Neutrophil (primary cell): Measurements from ENCODE around the gene SMC4.

Experiments used
- H3K27ac ChIP-seq: fragments of 200-600 bp; sonication (generic); 2 replicates; pipeline ENCODE4 v1.5.1; 2016; ENCODE audit warnings: mild to moderate bottlenecking, moderate library complexity
- H3K27me3 ChIP-seq: fragments of 200-600 bp; sonication (generic); 2 replicates; pipeline ENCODE4 v1.6.0; 2016; ENCODE audit warnings: mild to moderate bottlenecking
- H3K36me3 ChIP-seq: fragments of 200-600 bp; sonication (generic); 2 replicates; pipeline ENCODE4 v1.5.1; 2017
- H3K4me1 ChIP-seq, 2 experiments: fragments of 200-600 bp in 1 of 2; sonication (generic) in 1 of 2; 1 replicate in 1 of 2; 2 replicates in 1 of 2; pipeline versions ENCODE4 v1.5.1 to v1.6.1; 2013 to 2016; ENCODE audit warnings: low read depth in 1 of 2, low read length in 1 of 2, mild to moderate bottlenecking in 1 of 2, moderate library complexity in 1 of 2; ENCODE audit not compliant: control insufficient read depth in 1 of 2, insufficient read depth in 1 of 2
- H3K4me3 ChIP-seq, 2 experiments: fragments of 200-600 bp in 1 of 2; sonication (generic) in 1 of 2; 1 replicate in 1 of 2; 2 replicates in 1 of 2; pipeline ENCODE4 v1.5.1; 2013 to 2016; ENCODE audit warnings: low read depth in 1 of 2, low read length in 1 of 2, mild to moderate bottlenecking in 1 of 2, moderate library complexity in 1 of 2
- H3K9me3 ChIP-seq: fragments of 200-600 bp; sonication (generic); 2 replicates; pipeline ENCODE4 v1.5.1; 2016
- CTCF ChIP-seq: fragments of 200-600 bp; sonication (generic); IDR thresholded peaks from 2 replicates; pipeline ENCODE4 v1.5.1; 2016; ENCODE audit warnings: antibody characterized with exemption

The SMC4 gene

GRCh38 chr3:160403028-160403545 lies 3.6 kb downstream of the SMC4 start:
- Histone ChIP-seq H3K4me1 (peaks cover 37 to 43% of the 10 kb centered on the region in 2 experiments), H3K4me3 (no peak overlapping the region), H3K9me3 (no peaks in the 10 kb centered on the region)

GRCh38 chr3:160403796-160404470 lies 4.5 kb downstream of the SMC4 start:
- TF ChIP-seq CTCF: no peak
- Histone ChIP-seq H3K9me3 (no peaks in the 10 kb centered on the region), H3K27ac (no peak overlapping the region), H3K4me3 (no peak overlapping the region), H3K27me3 (no peaks in the 10 kb centered on the region), H3K4me1 (peaks cover 28 to 38% of the 10 kb centered on the region in 2 experiments), H3K36me3 (peaks cover 10% of the 10 kb centered on the region)

More at GRCh38 chr3:160403028-160403545, 3.6 kb downstream of the SMC4 start:
- no peak for TF ChIP-seq CTCF
- no peak overlapping the region for H3K27ac ChIP-seq
- no peaks in the 10 kb centered on the region for H3K27me3 ChIP-seq
- peaks cover 10% of the 10 kb centered on the region for H3K36me3 ChIP-seq

- Histone ChIP-seq H3K27ac (no peak overlapping the region), H3K4me1 (no peaks in the 10 kb centered on the region), H3K27me3 (no peaks in the 10 kb centered on the region), H3K36me3 (peaks cover 41% of the 10 kb centered on the region), H3K9me3 (no peaks in the 10 kb centered on the region), H3K4me3 (no peak overlapping the region)
- no peak for TF ChIP-seq CTCF
These were observed 10.6 kb downstream of the SMC4 start for GRCh38 chr3:160409812-160410610.

GRCh38 chr3:160412477-160412876 lies 13.0 kb downstream of the SMC4 start:
- H3K36me3 ChIP-seq: peaks cover 43% of the 10 kb centered on the region
- H3K27me3 ChIP-seq: no peaks in the 10 kb centered on the region
- H3K4me1 ChIP-seq: no peaks in the 10 kb centered on the region
- H3K27ac ChIP-seq: no peak overlapping the region
- no peak for TF ChIP-seq CTCF
- no peaks in the 10 kb centered on the region for H3K9me3 ChIP-seq
- H3K4me3 ChIP-seq: no peak overlapping the region

- Histone ChIP-seq H3K4me1 (no peaks in the 10 kb centered on the region), H3K36me3 (peaks cover 56% of the 10 kb centered on the region), H3K27ac (no peak overlapping the region), H3K27me3 (no peaks in the 10 kb centered on the region), H3K9me3 (no peaks in the 10 kb centered on the region), H3K4me3 (no peak overlapping the region)
- peak; percentile 75 for TF ChIP-seq CTCF
These were observed 14.3 kb downstream of the SMC4 start for GRCh38 chr3:160413613-160414248.
